Measurements from ENCODE around the gene CCDC73. TPM values are rescaled to one million over a fixed set of nuclear protein-coding genes. Genes with fewer than 3 reads are reported as not detected.

Gene CCDC73
- total RNA-seq, 4 donors from 2014 or later = not detected

DNA sequence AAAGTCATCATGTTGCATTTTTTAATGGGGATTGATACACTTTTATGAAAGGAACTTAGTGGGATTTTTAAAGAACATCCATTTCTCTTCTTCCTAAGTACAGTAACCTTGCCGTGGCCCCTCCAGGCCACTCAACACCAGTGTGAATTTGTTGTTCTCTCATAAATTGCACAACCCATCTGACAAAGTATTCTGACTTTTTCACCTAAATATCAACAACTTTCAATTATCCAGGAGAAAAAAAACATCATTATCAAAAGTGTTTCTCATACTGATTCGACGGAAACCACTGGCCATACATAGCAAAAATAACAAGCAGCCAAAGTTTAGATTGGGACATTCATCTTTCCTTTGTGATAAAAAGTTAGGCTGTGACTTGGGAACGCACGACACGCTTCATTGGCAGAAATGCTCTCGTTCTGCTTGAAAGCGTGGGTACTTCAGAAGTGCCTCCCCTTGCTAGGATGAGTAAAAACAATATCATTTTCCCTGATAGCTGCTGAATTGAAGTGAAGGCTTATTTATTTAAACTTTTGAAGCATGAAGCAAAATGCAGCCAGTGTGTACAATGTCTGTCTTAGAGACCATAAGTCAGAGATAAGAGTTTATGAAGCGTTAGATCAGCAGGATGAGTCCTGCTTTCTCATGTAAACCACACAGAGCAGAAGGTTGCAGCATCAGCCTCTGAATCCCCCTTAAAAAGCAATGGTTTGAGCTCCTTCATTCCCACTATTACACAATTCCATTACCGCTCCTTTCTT is 231.4 kb downstream of the CCDC73 start:
- Histone ChIP-seq H3K4me3 (no peak overlapping the region), H3K9me3 (no peaks in the 10 kb centered on the region), H3K36me3 (no peaks in the 10 kb centered on the region), H3K27ac (replicated peaks in 1 of 4) (no peak overlapping the region), H3K27me3 (no peaks in the 10 kb centered on the region), H3K4me1 (no peaks in the 10 kb centered on the region)
- WGBS = 41% methylated on average over 10 of the region's 10 CpGs
- no peak for TF ChIP-seq POLR2AphosphoS5 (IDR thresholded peaks at IDR 0.05)
- TF ChIP-seq EP300 (IDR thresholded peaks at IDR 0.05) = no peak
- TF ChIP-seq CTCF (IDR thresholded peaks at IDR 0.05) = no peak
- no peak for TF ChIP-seq POLR2A (IDR thresholded peaks at IDR 0.05; ENCODE audit: low read depth)
- intact Hi-C loops (cut with DNase I) = no loop called here
- no peak for DNase-seq (ENCODE audit: extremely low spot score)

DNA sequence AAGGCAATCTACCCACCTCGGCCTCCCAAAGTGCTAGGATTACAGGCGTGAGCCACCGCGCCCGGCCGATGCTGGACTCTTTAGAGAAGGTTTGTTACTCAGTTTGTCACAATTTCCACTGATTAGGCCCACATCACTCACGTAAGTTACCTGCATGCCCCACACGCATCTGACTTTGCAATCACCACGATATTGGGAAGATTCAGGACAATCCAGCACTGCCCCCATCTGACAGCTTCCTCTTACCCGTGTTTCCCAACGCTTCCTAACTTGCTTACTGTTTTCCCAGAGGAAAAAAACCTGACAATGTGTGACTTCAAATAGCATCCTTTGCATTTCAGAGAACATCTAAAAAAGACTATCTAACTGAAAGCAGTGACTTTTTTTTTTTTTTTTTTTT is 232.6 kb downstream of the CCDC73 start:
- intact Hi-C loops (cut with DNase I) = no loop called here
- Histone ChIP-seq H3K27me3 (no peaks in the 10 kb centered on the region), H3K36me3 (no peaks in the 10 kb centered on the region), H3K4me1 (no peaks in the 10 kb centered on the region), H3K9me3 (no peaks in the 10 kb centered on the region), H3K4me3 (no peak overlapping the region), H3K27ac (replicated peaks in 1 of 4) (no peak overlapping the region)
- 91% methylated on average over 11 of the region's 11 CpGs for WGBS
- no peak for DNase-seq (ENCODE audit: extremely low spot score)
- no peak for TF ChIP-seq POLR2AphosphoS5 (IDR thresholded peaks at IDR 0.05)

DNA sequence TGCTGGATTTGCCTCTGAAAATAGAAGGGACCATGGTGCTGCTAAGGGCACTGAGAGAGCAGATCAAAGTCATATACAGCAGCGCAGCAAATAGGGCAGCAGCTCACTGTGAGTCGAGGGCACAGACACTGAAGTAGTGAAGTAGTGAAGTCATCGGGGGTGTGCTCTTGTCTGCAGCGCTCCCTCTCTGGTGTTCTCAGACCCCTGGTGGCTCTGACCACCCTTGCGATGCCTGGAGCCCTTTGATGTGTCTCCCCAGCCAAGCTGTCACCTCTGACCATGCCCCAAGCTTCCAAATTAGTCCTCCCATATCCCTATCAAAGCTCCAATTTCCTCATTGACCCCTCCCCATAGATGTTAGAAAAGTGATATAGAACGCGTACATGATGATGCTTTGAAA is 238.6 kb downstream of the CCDC73 start:
- no peak overlapping the region for H3K27ac ChIP-seq (replicated peaks in 1 of 4)
- peaks cover 0 to 5% (median 0%) of the 10 kb centered on the region in 4 donors for H3K27me3 ChIP-seq
- intact Hi-C loops (cut with DNase I) = no loop called here
- no peak overlapping the region for H3K4me3 ChIP-seq
- WGBS = 80% methylated on average over 7 of the region's 7 CpGs
- no peaks in the 10 kb centered on the region for H3K9me3 ChIP-seq
- TF ChIP-seq CTCF (IDR thresholded peaks at IDR 0.05) = no peak
- TF ChIP-seq EP300 (IDR thresholded peaks at IDR 0.05) = no peak
- TF ChIP-seq POLR2AphosphoS5 (IDR thresholded peaks at IDR 0.05) = no peak
- no peaks in the 10 kb centered on the region for H3K36me3 ChIP-seq
- H3K4me1 ChIP-seq = no peaks in the 10 kb centered on the region
- no peak for DNase-seq (ENCODE audit: extremely low spot score)

GRCh38 chr11:32555091-32555490 is 239.4 kb downstream of the CCDC73 start:
- Histone ChIP-seq H3K9me3 (no peaks in the 10 kb centered on the region), H3K4me1 (no peaks in the 10 kb centered on the region), H3K36me3 (no peaks in the 10 kb centered on the region), H3K27me3 (peaks cover 0 to 5% (median 0%) of the 10 kb centered on the region in 4 donors), H3K27ac (replicated peaks in 1 of 4) (no peak overlapping the region), H3K4me3 (no peak overlapping the region)
- intact Hi-C loops (cut with DNase I) = no loop called here
- no peak for TF ChIP-seq POLR2AphosphoS5 (IDR thresholded peaks at IDR 0.05)
- no peak for TF ChIP-seq CTCF (IDR thresholded peaks at IDR 0.05)
- no peak for TF ChIP-seq EP300 (IDR thresholded peaks at IDR 0.05)
- no peak for TF ChIP-seq POLR2A (IDR thresholded peaks at IDR 0.05; ENCODE audit: low read depth)
- DNase-seq (ENCODE audit: extremely low spot score) = no peak
- WGBS = 43% methylated on average over 4 of the region's 4 CpGs

Other genes starting within 250 kb of the CCDC73 start
- 100 to 1,000 TPM; 196 to 469 (median 294) TPM for gene EIF3M, start 210.8 kb downstream of the CCDC73 start, total RNA-seq
- 1 to 10 TPM; 1.7 to 2.8 (median 2.2) TPM for gene PRRG4, start 35.3 kb upstream of the CCDC73 start, total RNA-seq
- 10 to 100 TPM; 18.9 to 23.7 (median 21.9) TPM for gene QSER1, start 98.1 kb upstream of the CCDC73 start, total RNA-seq
- 1 to 10 TPM; 1.3 to 2.3 (median 1.8) TPM for gene DEPDC7, start 221.2 kb upstream of the CCDC73 start, total RNA-seq
- gene TCP11L1, start 244.9 kb upstream of the CCDC73 start, total RNA-seq = 10 to 100 TPM; 39.6 to 66.0 (median 58.3) TPM

Data from esophagus muscularis mucosa (tissue), 4 donors.